IgD-negative memory B cell (primary cell): ENCODE data around the gene WSCD2. TPM values are rescaled to one million over a fixed set of nuclear protein-coding genes. Genes with fewer than 3 reads are reported as not detected.

Experiments used
- H3K27ac Mint-ChIP-seq, 3 donors: one replicate each; pipeline ENCODE4 v1.8.0; 2020 to 2022; ENCODE audit warnings: mild to moderate bottlenecking in 3 of 3, mixed read lengths in 3 of 3, moderate library complexity in 1 of 3
- H3K27me3 Mint-ChIP-seq: one replicate; pipeline ENCODE4 v1.8.0; 2021; ENCODE audit warnings: mixed read lengths
- H3K36me3 Mint-ChIP-seq: one replicate; pipeline ENCODE4 v1.8.0; 2020; ENCODE audit warnings: mild to moderate bottlenecking, mixed read lengths
- H3K4me1 Mint-ChIP-seq, 3 donors: one replicate each; pipeline ENCODE4 v1.8.0; 2020 to 2022; ENCODE audit warnings: mixed read lengths in 3 of 3, mild to moderate bottlenecking in 1 of 3
- H3K4me3 Mint-ChIP-seq, 4 donors: one replicate each; pipeline ENCODE4 v1.8.0; 2020 to 2022; ENCODE audit warnings: mild to moderate bottlenecking in 4 of 4, mixed read lengths in 4 of 4, moderate library complexity in 3 of 4
- H3K9me3 Mint-ChIP-seq, 3 donors: one replicate each; pipeline ENCODE4 v1.8.0; 2020 to 2021; ENCODE audit warnings: mixed read lengths in 3 of 3, mild to moderate bottlenecking in 1 of 3
- polyA plus RNA-seq: library from polyadenylated mRNA; unstranded; fragments of 300-500 nt; fragmentation: Illumina TruSeq; gene quantifications from one replicate; pipeline ENCODE4 v1.2.3, GENCODE V29; 2021

The WSCD2 gene
- polyA plus RNA-seq, 1 donor from 2014 or later, result 2.8 TPM

DNA sequence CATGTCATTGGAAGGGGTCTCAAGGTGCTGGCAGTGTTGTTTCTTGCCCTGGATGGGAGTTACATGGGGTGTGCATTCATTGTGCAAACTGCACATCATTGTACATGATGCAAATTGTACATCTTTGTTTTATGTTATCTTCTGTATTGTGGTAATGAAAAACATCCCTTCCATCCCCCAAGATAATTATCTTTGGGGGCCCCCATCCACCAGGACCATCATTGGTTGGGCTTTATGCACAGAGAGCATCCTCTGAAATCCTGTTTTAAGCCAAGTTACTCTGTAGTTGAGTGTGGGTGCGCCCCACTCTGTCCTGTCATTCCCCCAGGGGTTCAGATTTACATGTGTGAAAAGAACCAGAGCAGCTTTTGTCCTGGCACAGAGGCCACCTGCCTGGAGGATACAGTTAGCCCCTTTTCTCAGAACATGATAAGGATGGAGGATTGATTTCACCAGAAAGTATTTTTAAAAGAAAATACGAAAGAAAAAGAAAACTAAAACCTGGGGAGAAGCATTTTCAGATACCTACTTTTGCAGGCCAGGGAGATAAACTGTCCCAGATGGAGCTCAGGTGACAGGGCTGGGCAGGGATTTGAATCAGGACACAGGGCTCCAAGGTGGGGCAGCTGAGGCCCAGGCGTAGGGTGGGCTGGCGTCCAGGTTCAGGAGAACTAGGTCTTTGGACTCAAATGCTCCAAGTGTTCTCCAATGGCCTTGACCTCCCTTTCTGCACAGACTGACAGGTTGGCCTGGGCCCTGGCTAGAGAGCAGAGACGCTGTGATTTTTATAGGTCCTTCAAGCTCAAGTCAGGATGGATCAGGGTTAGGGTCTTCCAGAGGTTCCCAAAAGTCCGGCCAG, 17.2 kb downstream of the WSCD2 start:
- Mint-ChIP-seq H3K36me3 (peaks cover 6% of the 10 kb centered on the region), H3K27me3 (peaks cover 2% of the 10 kb centered on the region), H3K9me3 (peaks cover 0 to 1% (median 0%) of the 10 kb centered on the region in 3 donors), H3K4me1 (peaks cover 8 to 10% (median 9%) of the 10 kb centered on the region in 3 donors), H3K4me3 (peak overlapping the region in 1 of 4 donors; percentile 65), H3K27ac (no peak overlapping the region)

DNA sequence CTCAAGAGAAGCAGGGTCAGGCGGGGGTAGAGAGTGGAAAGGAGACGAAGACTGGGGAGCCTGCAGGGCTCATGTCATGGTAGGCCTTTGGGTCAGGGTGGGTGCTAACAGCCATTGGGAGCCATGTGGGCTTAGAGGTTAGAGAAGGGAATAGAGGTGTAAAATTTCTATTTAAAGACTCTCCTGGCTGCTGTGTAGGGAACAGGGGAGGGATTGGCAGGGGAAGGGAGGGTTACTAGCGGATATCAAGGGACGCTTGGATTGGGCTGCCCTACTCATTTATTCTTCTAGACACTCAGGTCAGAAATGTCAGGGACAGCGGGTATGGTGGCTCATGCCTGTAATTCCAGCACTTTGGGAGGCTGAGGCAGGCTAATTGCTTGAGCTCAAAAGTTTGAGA, 18.2 kb downstream of the WSCD2 start:
- peaks cover 0 to 1% (median 0%) of the 10 kb centered on the region in 3 donors for H3K9me3 Mint-ChIP-seq
- H3K36me3 Mint-ChIP-seq, result peaks cover 6% of the 10 kb centered on the region
- no peak overlapping the region for H3K27ac Mint-ChIP-seq
- H3K4me1 Mint-ChIP-seq, result peaks cover 7 to 10% (median 9%) of the 10 kb centered on the region in 3 donors
- H3K27me3 Mint-ChIP-seq, result peaks cover 6% of the 10 kb centered on the region
- H3K4me3 Mint-ChIP-seq, result no peak overlapping the region

DNA sequence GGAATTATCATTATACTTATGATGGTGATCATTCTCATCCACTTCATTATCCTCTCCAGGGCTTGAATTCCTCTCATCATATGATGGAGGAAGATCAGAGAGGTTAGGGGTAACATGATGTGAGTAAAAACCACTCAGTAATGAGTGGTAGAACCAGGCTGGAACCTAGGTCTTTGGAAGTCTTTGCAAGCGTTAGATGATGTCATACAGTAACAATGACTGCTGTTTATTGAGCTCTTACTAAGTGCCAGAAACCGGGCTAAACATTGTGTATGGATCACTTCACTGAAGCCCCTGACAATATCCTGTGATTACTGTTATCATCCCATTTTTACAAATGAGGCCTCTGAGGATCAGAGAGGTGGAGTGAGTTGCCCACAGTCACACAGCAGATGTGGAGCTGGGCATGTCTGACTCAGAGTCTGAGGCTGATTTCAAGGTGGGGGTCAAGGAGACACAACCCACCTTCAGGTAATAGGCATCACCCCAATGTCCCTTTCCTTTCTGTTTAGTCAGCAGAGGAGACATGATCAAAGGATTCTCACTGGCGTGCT, 19.5 kb downstream of the WSCD2 start:
- peaks cover 0 to under 1% (median 0%) of the 10 kb centered on the region in 3 donors for H3K9me3 Mint-ChIP-seq
- peaks cover 6 to 10% (median 9%) of the 10 kb centered on the region in 3 donors for H3K4me1 Mint-ChIP-seq
- no peak overlapping the region for H3K27ac Mint-ChIP-seq
- H3K36me3 Mint-ChIP-seq, result peaks cover 6% of the 10 kb centered on the region
- peaks cover 6% of the 10 kb centered on the region for H3K27me3 Mint-ChIP-seq
- H3K4me3 Mint-ChIP-seq, result no peak overlapping the region

DNA sequence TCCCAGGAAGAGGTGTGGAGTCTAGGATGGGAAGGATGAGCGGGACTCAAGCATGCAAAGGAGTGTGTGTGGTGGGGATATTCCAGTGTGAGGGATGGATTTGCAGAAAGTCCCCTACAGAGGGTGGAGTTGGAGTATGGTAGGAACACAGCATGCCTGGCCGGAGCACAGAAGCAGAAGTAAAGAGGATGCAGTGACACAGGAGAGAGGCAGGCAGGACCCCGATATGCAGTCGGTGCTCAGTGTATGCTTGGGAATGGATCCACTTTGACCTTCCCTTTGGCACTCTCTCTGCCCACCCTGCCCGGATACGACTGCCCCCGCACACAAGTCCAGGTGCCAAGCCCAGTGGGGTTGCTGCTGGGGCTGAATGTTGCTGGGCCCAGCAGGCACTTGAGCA, 21.3 kb downstream of the WSCD2 start:
- Mint-ChIP-seq H3K27ac (no peak overlapping the region), H3K36me3 (peaks cover 6% of the 10 kb centered on the region), H3K4me1 (peaks cover 6 to 10% (median 9%) of the 10 kb centered on the region in 3 donors), H3K9me3 (peaks cover 0 to 4% (median 2%) of the 10 kb centered on the region in 3 donors), H3K27me3 (peaks cover 6% of the 10 kb centered on the region), H3K4me3 (no peak overlapping the region)

DNA sequence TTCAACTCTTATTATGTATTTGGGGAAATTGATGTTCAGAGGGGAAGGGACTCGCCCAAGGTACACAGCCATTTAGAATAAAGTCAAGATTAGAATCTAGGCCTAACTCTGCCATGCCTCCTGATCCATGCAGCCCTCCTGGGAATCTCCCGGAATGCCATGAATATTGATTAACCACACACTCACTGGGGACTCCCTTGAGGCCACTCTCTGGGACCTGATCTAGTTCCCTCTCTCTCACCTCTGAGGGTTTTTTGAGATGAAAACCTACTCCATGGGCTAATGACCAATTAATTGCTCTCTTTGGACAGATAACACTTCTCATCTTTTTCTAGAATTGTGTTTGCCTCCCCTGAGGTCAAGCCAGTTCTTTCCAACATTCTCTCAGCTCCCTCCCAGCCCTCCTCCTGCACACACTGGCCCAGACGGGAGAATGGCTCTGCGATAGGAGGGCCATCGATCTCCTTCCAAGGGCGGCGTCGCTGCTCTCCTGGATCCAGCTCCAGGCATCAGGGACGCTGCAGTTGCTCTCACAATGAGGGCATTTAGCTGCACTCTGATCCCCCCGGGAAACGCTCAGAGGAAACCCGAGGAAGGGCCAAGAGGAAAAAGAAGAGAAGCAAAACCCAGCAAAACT, 22.6 kb downstream of the WSCD2 start:
- Mint-ChIP-seq H3K4me1 (peaks cover 0 to 2% (median 1%) of the 10 kb centered on the region in 3 donors), H3K27me3 (peaks cover 6% of the 10 kb centered on the region), H3K27ac (no peak overlapping the region), H3K36me3 (peaks cover 6% of the 10 kb centered on the region), H3K4me3 (no peak overlapping the region), H3K9me3 (peaks cover 0 to 4% (median 2%) of the 10 kb centered on the region in 3 donors)

- Mint-ChIP-seq H3K27ac (no peak overlapping the region), H3K36me3 (peaks cover 2% of the 10 kb centered on the region), H3K4me3 (no peak overlapping the region), H3K4me1 (peaks cover 0 to 2% (median 1%) of the 10 kb centered on the region in 3 donors), H3K27me3 (peaks cover 6% of the 10 kb centered on the region), H3K9me3 (peaks cover 0 to 4% (median 2%) of the 10 kb centered on the region in 3 donors)
These were observed 23.1 kb downstream of the WSCD2 start for GRCh38 chr12:108152170-108152538.

- Mint-ChIP-seq H3K4me1 (no peaks in the 10 kb centered on the region), H3K27ac (no peak overlapping the region), H3K27me3 (peaks cover under 1% of the 10 kb centered on the region), H3K9me3 (peaks cover 0 to 4% (median 2%) of the 10 kb centered on the region in 3 donors), H3K36me3 (no peaks in the 10 kb centered on the region), H3K4me3 (no peak overlapping the region)
These were observed 27.6 kb downstream of the WSCD2 start for GRCh38 chr12:108156717-108157116.

- peaks cover 0 to 4% (median 2%) of the 10 kb centered on the region in 3 donors for H3K9me3 Mint-ChIP-seq
- no peaks in the 10 kb centered on the region for H3K36me3 Mint-ChIP-seq
- no peak overlapping the region for H3K4me3 Mint-ChIP-seq
- peak overlapping the region in 1 of 3 donors; percentile 34 for H3K27ac Mint-ChIP-seq
- H3K27me3 Mint-ChIP-seq, result no peaks in the 10 kb centered on the region
- no peaks in the 10 kb centered on the region for H3K4me1 Mint-ChIP-seq
These were observed 28.9 kb downstream of the WSCD2 start for GRCh38 chr12:108157870-108158459.

- Mint-ChIP-seq H3K4me1 (no peaks in the 10 kb centered on the region), H3K27ac (no peak overlapping the region), H3K27me3 (peaks cover 3% of the 10 kb centered on the region), H3K9me3 (peaks cover 0 to 1% (median 0%) of the 10 kb centered on the region in 3 donors), H3K36me3 (no peaks in the 10 kb centered on the region), H3K4me3 (no peak overlapping the region)
These were observed 33.1 kb downstream of the WSCD2 start for GRCh38 chr12:108162207-108162606.

DNA sequence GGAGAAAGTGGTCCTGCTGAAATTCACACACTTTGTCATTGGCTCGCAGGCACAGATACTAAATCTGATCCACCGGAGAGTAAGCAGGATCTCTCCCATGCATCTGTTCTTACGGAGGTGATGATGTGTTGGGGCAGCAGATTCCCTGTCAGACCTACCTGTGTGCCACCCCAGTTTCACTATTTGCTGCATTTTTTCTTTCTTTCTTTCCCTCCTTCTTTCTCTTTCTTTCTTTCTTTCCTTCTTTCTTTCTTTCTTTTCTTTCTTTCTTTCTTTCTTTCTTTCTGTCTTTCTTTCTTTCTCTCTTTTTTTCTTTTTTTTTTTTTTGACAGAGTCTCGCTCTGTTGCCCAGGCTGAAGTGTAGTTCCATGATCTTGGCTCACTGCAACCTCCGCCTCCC, 37.4 kb downstream of the WSCD2 start:
- Mint-ChIP-seq H3K9me3 (peaks cover 0 to 4% (median 0%) of the 10 kb centered on the region in 3 donors), H3K27me3 (peaks cover 7% of the 10 kb centered on the region), H3K27ac (no peak overlapping the region), H3K4me1 (no peaks in the 10 kb centered on the region), H3K4me3 (no peak overlapping the region), H3K36me3 (no peaks in the 10 kb centered on the region)

- Mint-ChIP-seq H3K9me3 (peaks cover 0 to 4% (median 0%) of the 10 kb centered on the region in 3 donors), H3K4me1 (no peaks in the 10 kb centered on the region), H3K27me3 (peaks cover 7% of the 10 kb centered on the region), H3K27ac (no peak overlapping the region), H3K36me3 (no peaks in the 10 kb centered on the region), H3K4me3 (peak overlapping the region in 1 of 4 donors; percentile 52)
These were observed 38.9 kb downstream of the WSCD2 start for GRCh38 chr12:108167974-108168373.

DNA sequence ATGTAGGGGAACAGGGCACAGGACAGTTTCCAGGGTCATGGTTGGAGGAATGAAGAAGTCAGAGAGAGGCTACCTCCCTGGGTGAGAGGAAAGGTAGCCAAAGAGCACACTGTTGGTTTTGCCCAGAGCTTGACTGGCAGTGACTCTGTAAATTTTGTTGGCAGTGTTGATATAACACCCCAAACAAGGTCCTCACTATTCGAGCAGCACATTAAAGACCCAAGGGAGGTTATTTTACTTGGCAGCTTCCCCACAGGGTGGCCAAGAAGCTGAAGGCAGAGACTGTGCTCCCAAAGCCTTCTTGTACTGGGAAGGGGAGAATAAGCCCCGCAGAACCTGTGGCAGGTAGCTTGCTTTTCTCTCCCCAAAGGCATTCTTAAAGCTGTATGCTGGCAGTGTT, 40.6 kb downstream of the WSCD2 start:
- H3K36me3 Mint-ChIP-seq, result no peaks in the 10 kb centered on the region
- H3K27me3 Mint-ChIP-seq, result peaks cover 7% of the 10 kb centered on the region
- H3K4me1 Mint-ChIP-seq, result no peaks in the 10 kb centered on the region
- no peak overlapping the region for H3K4me3 Mint-ChIP-seq
- peaks cover 0 to 4% (median 0%) of the 10 kb centered on the region in 3 donors for H3K9me3 Mint-ChIP-seq
- no peak overlapping the region for H3K27ac Mint-ChIP-seq

DNA sequence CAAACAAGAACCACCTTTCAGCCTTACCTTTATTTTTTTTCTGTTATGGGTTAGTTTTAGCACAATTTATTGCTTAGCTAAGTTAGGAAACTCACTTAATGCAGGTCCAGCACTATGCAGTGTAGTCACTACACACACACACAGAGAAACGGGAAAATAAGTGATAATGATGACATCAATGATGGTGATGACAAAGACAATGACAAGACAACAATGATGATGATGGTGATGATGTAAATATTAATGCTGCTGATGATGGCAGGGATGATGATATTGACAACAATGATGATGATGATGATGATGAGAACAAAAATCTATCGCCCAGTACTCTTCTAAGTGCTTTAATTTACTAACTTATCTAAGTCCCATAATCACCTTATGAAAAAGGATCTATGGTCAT, 41.1 kb downstream of the WSCD2 start:
- no peak overlapping the region for H3K27ac Mint-ChIP-seq

GRCh38 chr12:108172033-108172432, 42.9 kb downstream of the WSCD2 start:
- H3K36me3 Mint-ChIP-seq, result peaks cover 2% of the 10 kb centered on the region
- no peaks in the 10 kb centered on the region for H3K4me1 Mint-ChIP-seq
- peaks cover 0 to 9% (median 0%) of the 10 kb centered on the region in 3 donors for H3K9me3 Mint-ChIP-seq
- peaks cover 7% of the 10 kb centered on the region for H3K27me3 Mint-ChIP-seq
- H3K27ac Mint-ChIP-seq, result no peak overlapping the region
- no peak overlapping the region for H3K4me3 Mint-ChIP-seq

More for the DNA sequence above, 41.1 kb downstream of the WSCD2 start:
- no peaks in the 10 kb centered on the region for H3K36me3 Mint-ChIP-seq
- no peaks in the 10 kb centered on the region for H3K4me1 Mint-ChIP-seq
- peaks cover 0 to 4% (median 0%) of the 10 kb centered on the region in 3 donors for H3K9me3 Mint-ChIP-seq
- H3K4me3 Mint-ChIP-seq, result no peak overlapping the region
- peaks cover 7% of the 10 kb centered on the region for H3K27me3 Mint-ChIP-seq

GRCh38 chr12:108173160-108173559, 44.1 kb downstream of the WSCD2 start:
- no peak overlapping the region for H3K27ac Mint-ChIP-seq
- no peak overlapping the region for H3K4me3 Mint-ChIP-seq
- H3K9me3 Mint-ChIP-seq, result peaks cover 0 to 5% (median 0%) of the 10 kb centered on the region in 3 donors
- peaks cover 2% of the 10 kb centered on the region for H3K36me3 Mint-ChIP-seq
- no peaks in the 10 kb centered on the region for H3K4me1 Mint-ChIP-seq
- H3K27me3 Mint-ChIP-seq, result peaks cover 6% of the 10 kb centered on the region
